Psoas muscle (tissue), 8 donors: ENCODE measurements around the gene MBTPS1. TPM values are rescaled to one million over a fixed set of nuclear protein-coding genes. Genes with fewer than 3 reads are reported as not detected.

ENCODE experiments used
- ATAC-seq, 4 donors: fragments of 200-7000 bp; cut with Tn5 transposase; one replicate each; pipeline ENCODE4 v1.9.1; 2020; ENCODE audit warnings: moderate library complexity in 3 of 4, mild to moderate bottlenecking in 2 of 4
- DNase-seq, 2 donors: peaks; one replicate each; pipeline ENCODE4 v3.0.0-alpha.2; 2020
- H3K27ac ChIP-seq: fragments of 200-600 bp; one replicate; pipeline ENCODE4 v1.8.0; 2022
- H3K27me3 ChIP-seq, 3 donors: fragments of 200-600 bp in 1 of 3; one replicate each; pipeline versions ENCODE4 v1.6.1 to v1.8.0; 2013 to 2022; ENCODE audit warnings: low read length in 2 of 3, mild to moderate bottlenecking in 2 of 3, moderate library complexity in 1 of 3; ENCODE audit not compliant: insufficient read depth in 3 of 3
- H3K36me3 ChIP-seq, 2 donors: fragments of 200-600 bp in 1 of 2; one replicate each; pipeline versions ENCODE4 v1.6.1 to v1.8.0; 2013 to 2022; ENCODE audit warnings: low read depth in 1 of 2, mild to moderate bottlenecking in 1 of 2, moderate library complexity in 1 of 2; ENCODE audit not compliant: insufficient read depth in 1 of 2
- H3K4me1 ChIP-seq: fragments of 200-600 bp; one replicate; pipeline ENCODE4 v1.8.0; 2022
- H3K4me3 ChIP-seq: fragments of 200-600 bp; one replicate; pipeline ENCODE4 v1.8.0; 2022; ENCODE audit warnings: mild to moderate bottlenecking
- H3K9me3 ChIP-seq: fragments of 200-600 bp; one replicate; pipeline ENCODE4 v1.8.0; 2022
- CTCF ChIP-seq: fragments of 200-600 bp; IDR thresholded peaks from one replicate; pipeline ENCODE4 v1.8.0; 2022; ENCODE audit warnings: antibody characterized with exemption
- WGBS, 3 donors: extraction: QIAGEN DNeasy Blood & Tissue Kit; methylation state at CpG; one replicate each; pipeline versions ENCODE4 v1.1.6 to v1.1.7; 2013; 5-methylcytosine and 5-hydroxymethylcytosine counted together
- intact Hi-C, 2 donors: fragments of 100-400 bp; cut with DNase I; formaldehyde crosslinking; loops; one replicate each; pipeline versions ENCODE4 v1.11.0 to v1.14.2; 2022
- polyA plus RNA-seq, 3 donors: library from polyadenylated mRNA; stranded (reverse); fragments of 200-250 nt; gene quantifications; one replicate each; pipeline ENCODE4 v1.2.3, GENCODE V29; 2013
- total RNA-seq, 4 donors: library from RNA; stranded (reverse); fragmentation: NEBNext Ultra II Directional in 2 of 4; extraction: Animal tissue kit (Norgen Biotek cat#: 25700) in 2 of 4; gene quantifications; one replicate each; pipeline versions ENCODE4 v1.2.1 to v1.2.4, GENCODE V29; 2021 to 2023
- donor health status: healthy with polysubstance abuse.
- donor health status: DM: no; HTN: no; CAD: no; lungs with moderate emphysema.
- donor health status: Bipolar disorder and iron deficiency.
- donor health status: healthy.
- donor health status: DM: yes; HTN: yes; CAD: no.
- donor health status: DM: no; HTN: no; CAD: no.
- donor health status: DM: no; HTN: no; CAD: no.
- donor health status: DM: yes; HTN: yes; CAD: no.

Gene MBTPS1
- total and polyA plus RNA-seq, 7 donors: 18.6 to 31.8 (median 28.8) TPM

GRCh38 chr16:84053237-84053636 is 63.5 kb downstream of the MBTPS1 start:
- 89 to 95% (median 94%) methylated on average over 13 of the region's 13 CpGs for WGBS, 3 donors
- H3K27me3 ChIP-seq: no peaks in the 10 kb centered on the region
- no peaks in the 10 kb centered on the region for H3K4me1 ChIP-seq
- intact Hi-C loops: no loop called here
- no peak overlapping the region for H3K27ac ChIP-seq
- no peaks in the 10 kb centered on the region for H3K9me3 ChIP-seq
- no peak overlapping the region for H3K4me3 ChIP-seq
- no peak for ATAC-seq
- H3K36me3 ChIP-seq: peaks cover 0 to 84% of the 10 kb centered on the region in 2 donors
- TF ChIP-seq CTCF: no peak
- peak in 1 of 2 donors; percentile 47 for DNase-seq

DNA sequence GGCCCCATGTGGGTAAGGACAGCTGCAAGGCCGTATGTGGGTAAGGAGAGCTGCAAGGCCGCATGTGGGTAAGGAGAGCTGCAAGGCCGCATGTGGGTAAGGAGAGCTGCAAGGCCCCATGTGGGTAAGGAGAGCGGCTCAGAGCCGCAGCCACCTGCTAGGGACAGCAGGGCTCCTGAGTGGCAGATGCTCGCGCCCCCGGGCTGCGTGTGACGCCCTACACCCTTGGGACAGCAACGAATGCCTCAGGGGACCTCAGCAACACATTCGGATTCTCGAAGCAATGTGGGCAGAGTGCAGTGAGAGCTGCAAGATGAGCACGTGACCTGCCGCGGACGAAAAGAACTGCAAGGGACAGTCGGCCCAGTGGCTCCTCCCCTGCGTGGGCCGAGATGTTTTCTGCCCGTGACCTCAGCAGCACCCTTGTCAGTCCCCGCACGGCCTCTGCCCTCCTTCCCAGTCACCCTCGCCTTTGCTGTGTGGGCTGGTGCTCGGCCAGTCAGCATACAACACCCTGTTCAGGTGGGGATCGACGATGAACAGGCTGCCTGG is 64.6 kb downstream of the MBTPS1 start:
- H3K9me3 ChIP-seq: no peaks in the 10 kb centered on the region
- TF ChIP-seq CTCF: no peak
- no peaks in the 10 kb centered on the region for H3K4me1 ChIP-seq
- peaks cover 0 to 77% of the 10 kb centered on the region in 2 donors for H3K36me3 ChIP-seq
- H3K27ac ChIP-seq: no peak overlapping the region
- H3K4me3 ChIP-seq: no peak overlapping the region
- WGBS, 3 donors: 88 to 94% (median 90%) methylated on average over 27 of the region's 27 CpGs
- DNase-seq: peak in 1 of 2 donors; percentile 49
- H3K27me3 ChIP-seq: no peaks in the 10 kb centered on the region
- ATAC-seq: no peak
- intact Hi-C loops: no loop called here

- no peak for ATAC-seq
- Histone ChIP-seq H3K27me3 (no peaks in the 10 kb centered on the region), H3K36me3 (peaks cover 0 to 59% of the 10 kb centered on the region in 2 donors), H3K4me3 (no peak overlapping the region), H3K4me1 (no peaks in the 10 kb centered on the region), H3K27ac (no peak overlapping the region), H3K9me3 (no peaks in the 10 kb centered on the region)
- DNase-seq: peak in 1 of 2 donors; percentile 21
- intact Hi-C loops: no loop called here
- no peak for TF ChIP-seq CTCF
- WGBS, 3 donors: 79 to 92% (median 86%) methylated on average over 9 of the region's 9 CpGs
These were observed 66.4 kb downstream of the MBTPS1 start for GRCh38 chr16:84050316-84050715.

DNA sequence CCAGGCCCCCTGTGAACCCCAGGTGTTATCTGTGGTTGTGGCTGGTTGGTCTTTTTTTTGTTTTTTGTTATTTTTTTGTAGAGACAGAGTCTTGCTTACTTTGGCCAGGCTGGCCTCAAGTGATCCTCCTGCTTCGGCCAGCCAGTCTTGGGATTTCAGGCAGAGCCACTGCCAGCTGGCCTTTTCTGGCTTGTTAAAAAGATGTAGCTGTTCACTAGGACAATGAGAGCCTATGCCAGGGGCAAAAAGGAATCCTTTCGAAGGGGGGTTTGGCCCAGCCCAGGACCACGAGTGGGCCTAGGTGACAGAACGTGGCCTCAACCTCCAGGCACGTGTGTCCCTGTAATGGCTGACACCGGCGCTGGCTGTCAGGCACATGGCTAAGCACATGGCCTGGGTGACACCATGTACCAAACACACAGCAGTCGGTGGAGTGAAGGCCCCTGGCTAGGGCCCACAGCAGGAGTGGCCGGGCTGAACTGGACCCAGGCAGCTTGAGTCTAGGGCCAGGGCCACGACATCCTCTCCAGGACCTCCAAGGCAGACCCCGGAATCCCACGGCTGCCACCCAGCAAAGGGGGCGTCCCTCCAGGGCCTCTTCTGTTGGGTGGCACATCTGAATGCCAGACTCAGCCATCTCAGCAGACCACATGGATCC is 67.2 kb downstream of the MBTPS1 start:
- peaks cover 0 to 51% of the 10 kb centered on the region in 2 donors for H3K36me3 ChIP-seq
- WGBS, 3 donors: 55 to 75% (median 62%) methylated on average over 13 of the region's 13 CpGs
- TF ChIP-seq CTCF: no peak
- H3K4me3 ChIP-seq: no peak overlapping the region
- H3K4me1 ChIP-seq: no peaks in the 10 kb centered on the region
- H3K27me3 ChIP-seq: no peaks in the 10 kb centered on the region
- intact Hi-C loops: loop anchor here in 1 of 2 donors (5.0 kb wide), 1 partner anchor 72 kb away; no protein-coding TSS in a partner anchor
- H3K9me3 ChIP-seq: no peaks in the 10 kb centered on the region
- DNase-seq (peak in 1 of 2 donors; percentile 34), ATAC-seq (peak in 2 of 4 donors; percentile 32 to 33)
- H3K27ac ChIP-seq: no peak overlapping the region
